Coronary artery (tissue), 2 donors: ENCODE data around the gene ASIC1.

ENCODE experiments used
- DNase-seq: peaks from one replicate; pipeline ENCODE4 v3.0.0-alpha.2; 2017; ENCODE audit warnings: low spot score
- H3K27ac ChIP-seq, 2 donors: fragments of 200-600 bp; sonication (generic); one replicate each; pipeline ENCODE4 v1.5.1; 2016 to 2019
- H3K4me3 ChIP-seq: fragments of 200-600 bp; sonication (generic); 2 replicates; pipeline ENCODE4 v1.5.1; 2016; ENCODE audit warnings: mild to moderate bottlenecking, moderate library complexity
- CTCF ChIP-seq: fragments of 200-600 bp; sonication (generic); IDR thresholded peaks from one replicate; pipeline ENCODE4 v1.5.1; 2019; ENCODE audit warnings: antibody characterized with exemption

Gene ASIC1

GRCh38 chr12:50111395-50111692 lies 53.9 kb downstream of the ASIC1 start:
- no peak for DNase-seq
- peak overlapping the region; percentile 95 for H3K27ac ChIP-seq
- no peak for TF ChIP-seq CTCF
- H3K4me3 ChIP-seq = peak overlapping the region; percentile 59

GRCh38 chr12:50111693-50112455 lies 54.5 kb downstream of the ASIC1 start, which contains the start of gene COX14:
COX14 (plus strand) TSS chr12:50112236; CDS start chr12:50120044, 7,808 bp downstream.
- peak; percentile 84 for TF ChIP-seq CTCF
- DNase-seq = peak; percentile 100
- H3K4me3 ChIP-seq = peak within 1 kb of the TSS; percentile 80
- peak within 1 kb of the TSS; percentile 95 to 97 for H3K27ac ChIP-seq

GRCh38 chr12:50112456-50113218 lies 55.2 kb downstream of the ASIC1 start:
- Histone ChIP-seq H3K27ac (peak overlapping the region; percentile 91 to 97), H3K4me3 (peak overlapping the region; percentile 80)
- no peak for TF ChIP-seq CTCF
- no peak for DNase-seq

GRCh38 chr12:50117057-50117622 lies 59.7 kb downstream of the ASIC1 start:
- DNase-seq = peak; percentile 68
- no peak for TF ChIP-seq CTCF
- H3K27ac ChIP-seq = peak overlapping the region; percentile 46 to 64
- H3K4me3 ChIP-seq = no peak overlapping the region

- no peak overlapping the region for H3K4me3 ChIP-seq
- H3K27ac ChIP-seq = no peak overlapping the region
- no peak for TF ChIP-seq CTCF
- peak; percentile 40 for DNase-seq
Measured at GRCh38 chr12:50119387-50119786, 62.0 kb downstream of the ASIC1 start.

GRCh38 chr12:50120521-50120920 lies 63.1 kb downstream of the ASIC1 start:
- Histone ChIP-seq H3K27ac (no peak overlapping the region), H3K4me3 (no peak overlapping the region)
- DNase-seq = peak; percentile 22
- no peak for TF ChIP-seq CTCF
